ENCODE measurements around the gene DMBX1. TPM values are rescaled to one million over a fixed set of nuclear protein-coding genes. Genes with fewer than 3 reads are reported as not detected.

DMBX1 gene
- polyA plus RNA-seq, 2 donors = 0.01 TPM; not detected in 1

GRCh38 chr1:46458846-46459245 is 30.8 kb upstream of the DMBX1 start:
- Histone ChIP-seq H3K9me3 (ENCODE audit: control insufficient read depth in 2 of 2, insufficient read depth in 1 of 2, low read depth in 1 of 2, low read length in 1 of 2) (no peaks in the 10 kb centered on the region), H3K27ac (ENCODE audit: low read depth in 2 of 2, low read length in 1 of 2) (no peak overlapping the region), H3K4me3 (ENCODE audit: low read depth in 1 of 2, low read length in 2 of 2) (no peak overlapping the region), H3K4me1 (ENCODE audit: control insufficient read depth in 2 of 2, insufficient read depth in 2 of 2, low read length in 1 of 2) (no peaks in the 10 kb centered on the region), H3K36me3 (ENCODE audit: control insufficient read depth in 2 of 2, insufficient read depth in 2 of 2, low read length in 1 of 2) (no peaks in the 10 kb centered on the region), H3K27me3 (ENCODE audit: control insufficient read depth in 1 of 2, insufficient read depth in 2 of 2, low read length in 2 of 2) (no peaks in the 10 kb centered on the region)
- 54 to 61% methylated on average over 7 of the region's 7 CpGs for WGBS, 2 donors

- Histone ChIP-seq H3K36me3 (ENCODE audit: control insufficient read depth in 2 of 2, insufficient read depth in 2 of 2, low read length in 1 of 2) (no peaks in the 10 kb centered on the region), H3K27me3 (ENCODE audit: control insufficient read depth in 1 of 2, insufficient read depth in 2 of 2, low read length in 2 of 2) (no peaks in the 10 kb centered on the region), H3K27ac (ENCODE audit: low read depth in 2 of 2, low read length in 1 of 2) (no peak overlapping the region), H3K4me3 (ENCODE audit: low read depth in 1 of 2, low read length in 2 of 2) (no peak overlapping the region), H3K9me3 (ENCODE audit: control insufficient read depth in 2 of 2, insufficient read depth in 1 of 2, low read depth in 1 of 2, low read length in 1 of 2) (no peaks in the 10 kb centered on the region), H3K4me1 (ENCODE audit: control insufficient read depth in 2 of 2, insufficient read depth in 2 of 2, low read length in 1 of 2) (no peaks in the 10 kb centered on the region)
- 85 to 87% methylated on average over 8 of the region's 8 CpGs for WGBS, 2 donors
Measured at GRCh38 chr1:46459315-46459714, 30.3 kb upstream of the DMBX1 start.

GRCh38 chr1:46461017-46461808 is 28.4 kb upstream of the DMBX1 start:
- Histone ChIP-seq H3K4me3 (ENCODE audit: low read depth in 1 of 2, low read length in 2 of 2) (no peak overlapping the region), H3K36me3 (ENCODE audit: control insufficient read depth in 2 of 2, insufficient read depth in 2 of 2, low read length in 1 of 2) (no peaks in the 10 kb centered on the region), H3K9me3 (ENCODE audit: control insufficient read depth in 2 of 2, insufficient read depth in 1 of 2, low read depth in 1 of 2, low read length in 1 of 2) (no peaks in the 10 kb centered on the region), H3K27ac (ENCODE audit: low read depth in 2 of 2, low read length in 1 of 2) (no peak overlapping the region), H3K4me1 (ENCODE audit: control insufficient read depth in 2 of 2, insufficient read depth in 2 of 2, low read length in 1 of 2) (no peaks in the 10 kb centered on the region), H3K27me3 (ENCODE audit: control insufficient read depth in 1 of 2, insufficient read depth in 2 of 2, low read length in 2 of 2) (no peaks in the 10 kb centered on the region)
- 70 to 71% methylated on average over 11 of the region's 11 CpGs for WGBS, 2 donors

GRCh38 chr1:46461809-46462448 is 27.7 kb upstream of the DMBX1 start:
- no peaks in the 10 kb centered on the region for H3K27me3 ChIP-seq (ENCODE audit: control insufficient read depth in 1 of 2, insufficient read depth in 2 of 2, low read length in 2 of 2)
- H3K36me3 ChIP-seq (ENCODE audit: control insufficient read depth in 2 of 2, insufficient read depth in 2 of 2, low read length in 1 of 2) = no peaks in the 10 kb centered on the region
- H3K4me3 ChIP-seq (ENCODE audit: low read depth in 1 of 2, low read length in 2 of 2) = no peak overlapping the region
- H3K27ac ChIP-seq (ENCODE audit: low read depth in 2 of 2, low read length in 1 of 2) = no peak overlapping the region
- 57 to 59% methylated on average over 5 of the region's 5 CpGs for WGBS, 2 donors
- H3K9me3 ChIP-seq (ENCODE audit: control insufficient read depth in 2 of 2, insufficient read depth in 1 of 2, low read depth in 1 of 2, low read length in 1 of 2) = no peaks in the 10 kb centered on the region
- H3K4me1 ChIP-seq (ENCODE audit: control insufficient read depth in 2 of 2, insufficient read depth in 2 of 2, low read length in 1 of 2) = peaks cover 0 to 2% of the 10 kb centered on the region in 2 donors

- no peaks in the 10 kb centered on the region for H3K9me3 ChIP-seq (ENCODE audit: control insufficient read depth in 2 of 2, insufficient read depth in 1 of 2, low read depth in 1 of 2, low read length in 1 of 2)
- no peaks in the 10 kb centered on the region for H3K36me3 ChIP-seq (ENCODE audit: control insufficient read depth in 2 of 2, insufficient read depth in 2 of 2, low read length in 1 of 2)
- no peak overlapping the region for H3K4me3 ChIP-seq (ENCODE audit: low read depth in 1 of 2, low read length in 2 of 2)
- H3K4me1 ChIP-seq (ENCODE audit: control insufficient read depth in 2 of 2, insufficient read depth in 2 of 2, low read length in 1 of 2) = peaks cover 0 to 4% of the 10 kb centered on the region in 2 donors
- 67 to 74% methylated on average over 4 of the region's 4 CpGs for WGBS, 2 donors
- no peak overlapping the region for H3K27ac ChIP-seq (ENCODE audit: low read depth in 2 of 2, low read length in 1 of 2)
- no peaks in the 10 kb centered on the region for H3K27me3 ChIP-seq (ENCODE audit: control insufficient read depth in 1 of 2, insufficient read depth in 2 of 2, low read length in 2 of 2)
Measured at GRCh38 chr1:46464013-46464548, 25.6 kb upstream of the DMBX1 start.

- Histone ChIP-seq H3K27ac (ENCODE audit: low read depth in 2 of 2, low read length in 1 of 2) (no peak overlapping the region), H3K4me3 (ENCODE audit: low read depth in 1 of 2, low read length in 2 of 2) (no peak overlapping the region), H3K4me1 (ENCODE audit: control insufficient read depth in 2 of 2, insufficient read depth in 2 of 2, low read length in 1 of 2) (peaks cover 0 to 4% of the 10 kb centered on the region in 2 donors), H3K9me3 (ENCODE audit: control insufficient read depth in 2 of 2, insufficient read depth in 1 of 2, low read depth in 1 of 2, low read length in 1 of 2) (no peaks in the 10 kb centered on the region), H3K27me3 (ENCODE audit: control insufficient read depth in 1 of 2, insufficient read depth in 2 of 2, low read length in 2 of 2) (no peaks in the 10 kb centered on the region), H3K36me3 (ENCODE audit: control insufficient read depth in 2 of 2, insufficient read depth in 2 of 2, low read length in 1 of 2) (no peaks in the 10 kb centered on the region)
- WGBS, 2 donors = 75 to 80% methylated on average over 3 of the region's 3 CpGs
Measured at GRCh38 chr1:46464915-46465314, 24.7 kb upstream of the DMBX1 start.

- Histone ChIP-seq H3K4me1 (ENCODE audit: control insufficient read depth in 2 of 2, insufficient read depth in 2 of 2, low read length in 1 of 2) (peaks cover 0 to 4% of the 10 kb centered on the region in 2 donors), H3K27ac (ENCODE audit: low read depth in 2 of 2, low read length in 1 of 2) (no peak overlapping the region), H3K4me3 (ENCODE audit: low read depth in 1 of 2, low read length in 2 of 2) (peak overlapping the region in 1 of 2 donors; percentile 59), H3K9me3 (ENCODE audit: control insufficient read depth in 2 of 2, insufficient read depth in 1 of 2, low read depth in 1 of 2, low read length in 1 of 2) (no peaks in the 10 kb centered on the region), H3K27me3 (ENCODE audit: control insufficient read depth in 1 of 2, insufficient read depth in 2 of 2, low read length in 2 of 2) (no peaks in the 10 kb centered on the region), H3K36me3 (ENCODE audit: control insufficient read depth in 2 of 2, insufficient read depth in 2 of 2, low read length in 1 of 2) (no peaks in the 10 kb centered on the region)
- 33 to 34% methylated on average over 20 of the region's 20 CpGs for WGBS, 2 donors
Measured at GRCh38 chr1:46465981-46466476, 23.6 kb upstream of the DMBX1 start.

- Histone ChIP-seq H3K9me3 (ENCODE audit: control insufficient read depth in 2 of 2, insufficient read depth in 1 of 2, low read depth in 1 of 2, low read length in 1 of 2) (no peaks in the 10 kb centered on the region), H3K27me3 (ENCODE audit: control insufficient read depth in 1 of 2, insufficient read depth in 2 of 2, low read length in 2 of 2) (no peaks in the 10 kb centered on the region), H3K36me3 (ENCODE audit: control insufficient read depth in 2 of 2, insufficient read depth in 2 of 2, low read length in 1 of 2) (no peaks in the 10 kb centered on the region), H3K4me1 (ENCODE audit: control insufficient read depth in 2 of 2, insufficient read depth in 2 of 2, low read length in 1 of 2) (peaks cover 0 to 4% of the 10 kb centered on the region in 2 donors), H3K27ac (ENCODE audit: low read depth in 2 of 2, low read length in 1 of 2) (no peak overlapping the region), H3K4me3 (ENCODE audit: low read depth in 1 of 2, low read length in 2 of 2) (peak overlapping the region; percentile 45 to 59)
- whole genome bisulfite sequencing, 2 donors = 3% methylated on average over 71 to 84 of the region's 84 CpGs
Measured at GRCh38 chr1:46466477-46467182, 23.0 kb upstream of the DMBX1 start.

GRCh38 chr1:46467183-46467504 is 22.5 kb upstream of the DMBX1 start:
- Histone ChIP-seq H3K27ac (ENCODE audit: low read depth in 2 of 2, low read length in 1 of 2) (no peak overlapping the region), H3K36me3 (ENCODE audit: control insufficient read depth in 2 of 2, insufficient read depth in 2 of 2, low read length in 1 of 2) (no peaks in the 10 kb centered on the region), H3K27me3 (ENCODE audit: control insufficient read depth in 1 of 2, insufficient read depth in 2 of 2, low read length in 2 of 2) (no peaks in the 10 kb centered on the region), H3K4me3 (ENCODE audit: low read depth in 1 of 2, low read length in 2 of 2) (peak overlapping the region in 1 of 2 donors; percentile 59), H3K4me1 (ENCODE audit: control insufficient read depth in 2 of 2, insufficient read depth in 2 of 2, low read length in 1 of 2) (peaks cover 0 to 4% of the 10 kb centered on the region in 2 donors), H3K9me3 (ENCODE audit: control insufficient read depth in 2 of 2, insufficient read depth in 1 of 2, low read depth in 1 of 2, low read length in 1 of 2) (no peaks in the 10 kb centered on the region)
- WGBS, 2 donors = 38 to 41% methylated on average over 8 of the region's 8 CpGs

Measured in esophagus (tissue), 2 donors.